ENCODE measurements around the gene CYP20A1.
"Not testable (repeated sequence)": the region's sequence is repeated elsewhere in the genome, so short reads cannot be mapped to it uniquely, and the experiment has no call there.

Gene CYP20A1

DNA sequence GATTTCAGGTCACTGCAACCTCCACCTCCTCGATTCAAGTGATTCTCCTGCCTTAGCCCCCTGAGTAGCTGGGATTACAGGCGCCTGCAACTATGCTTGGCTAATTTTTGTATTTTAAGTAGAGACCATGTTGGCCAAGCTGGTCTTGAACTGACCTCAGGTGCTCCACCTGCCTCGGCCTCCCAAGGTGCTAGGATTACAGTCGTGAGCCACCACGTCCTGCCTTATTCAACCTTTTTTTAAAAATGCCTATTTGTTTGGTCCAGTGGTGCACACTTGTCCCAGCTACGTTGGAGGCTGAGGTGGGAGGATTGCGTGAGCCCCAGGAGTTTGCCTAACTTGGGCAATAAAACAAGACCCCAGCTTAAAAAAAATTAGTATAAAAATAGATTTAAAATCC lies 43.3 kb downstream of the CYP20A1 start:
- DNase-seq = no peak

DNA sequence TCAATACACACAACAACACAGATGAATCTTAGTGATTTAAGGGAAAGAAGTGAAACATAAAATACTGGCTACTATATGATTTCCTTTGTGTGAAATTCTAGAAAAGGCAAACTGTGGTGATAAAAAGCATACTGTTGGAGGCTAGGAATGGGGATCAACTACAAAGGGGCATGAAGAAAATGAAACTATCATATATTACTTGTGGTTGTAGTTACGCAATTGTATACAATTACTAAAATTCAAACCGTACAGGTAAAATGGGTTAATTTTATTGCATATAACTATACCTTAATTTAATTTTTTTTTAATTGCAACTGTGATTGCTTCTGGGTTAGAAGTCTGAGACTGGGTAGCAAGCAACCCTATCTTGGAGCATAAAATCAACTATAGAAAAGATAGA lies 47.7 kb downstream of the CYP20A1 start:
- DNase-seq = no peak

GRCh38 chr2:203301667-203302066 lies 62.8 kb downstream of the CYP20A1 start:
- no peak for DNase-seq

DNA sequence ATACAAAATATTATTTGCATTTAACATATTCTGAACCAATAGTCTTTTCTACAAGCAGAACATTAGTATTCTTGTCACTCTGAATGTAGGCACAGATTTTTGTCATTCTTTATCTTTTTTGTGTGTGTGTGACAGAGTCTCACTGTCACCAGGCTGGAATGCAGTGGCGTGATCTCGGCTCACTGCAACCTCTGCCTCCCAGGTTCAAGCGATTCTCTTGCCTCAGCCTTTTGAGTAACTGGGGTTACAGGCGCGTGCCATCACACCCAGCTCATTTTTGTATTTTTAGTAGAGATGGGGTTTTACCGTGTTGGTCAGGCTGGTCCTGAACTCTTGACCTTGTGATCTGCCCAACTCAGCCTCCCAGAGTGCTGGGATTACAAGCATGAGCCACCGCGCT lies 63.8 kb downstream of the CYP20A1 start:
- not testable (repeated sequence) for DNase-seq

DNA sequence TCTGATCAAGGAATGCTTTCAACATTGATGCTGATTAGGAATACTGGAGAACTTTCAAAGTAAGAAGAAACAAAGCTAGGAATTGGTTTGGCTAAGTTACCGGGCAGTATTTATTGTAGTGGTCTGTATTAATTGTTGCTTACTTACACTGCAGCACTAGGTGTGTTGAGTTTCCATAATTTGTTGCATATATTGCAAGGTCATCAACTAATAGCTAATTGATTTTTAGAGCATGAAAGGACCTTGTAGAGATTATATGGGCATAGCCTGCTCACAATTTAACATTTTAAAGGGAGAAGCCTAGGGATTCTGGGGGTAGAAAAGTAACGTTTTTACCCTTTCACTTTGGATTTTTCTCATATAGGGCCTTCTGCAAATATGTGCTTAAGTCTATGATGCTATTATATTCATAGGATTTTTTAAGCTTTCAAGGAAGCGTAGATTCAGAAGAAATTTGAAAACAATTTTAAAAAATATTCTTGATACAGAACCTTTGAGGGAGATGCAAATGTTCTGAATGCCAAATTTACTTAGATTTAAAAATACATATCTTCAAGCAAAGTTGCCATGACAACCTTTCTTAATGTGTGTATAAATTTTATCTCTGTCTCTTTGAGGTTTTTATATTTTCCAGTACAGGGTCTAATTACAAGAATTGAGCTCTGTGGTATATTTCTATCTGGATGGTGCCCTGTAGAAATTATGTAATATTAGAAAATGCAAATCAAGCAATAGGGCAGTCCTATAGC lies 72.0 kb downstream of the CYP20A1 start:
- no peak for DNase-seq

- DNase-seq = no peak
Observed at GRCh38 chr2:203326356-203326755, 87.5 kb downstream of the CYP20A1 start.

DNA sequence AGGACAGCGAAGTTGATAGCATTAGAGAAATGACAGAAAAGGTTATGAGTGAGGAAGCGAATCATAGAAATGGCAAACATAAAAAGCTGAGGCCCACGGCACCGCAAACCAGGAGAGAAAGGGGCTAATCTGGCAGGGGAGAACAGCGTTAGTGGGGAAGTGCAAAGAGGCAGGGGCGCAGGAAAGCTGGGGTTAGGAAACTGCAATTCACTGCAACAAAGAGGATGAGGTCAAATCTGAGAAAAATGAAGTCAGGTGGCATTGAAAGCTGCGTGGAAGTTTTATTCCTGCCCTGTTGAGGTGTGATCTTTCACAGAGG lies 88.7 kb downstream of the CYP20A1 start:
- DNase-seq = no peak

GRCh38 chr2:203327901-203328759 lies 89.3 kb downstream of the CYP20A1 start, which contains the start of gene ABI2:
Gene ABI2, plus strand, starts transcription at chr2:203328394. Its CDS starts 121 bp downstream, at chr2:203328515.
- peak; percentile 50 for DNase-seq

- DNase-seq = no peak
Observed at GRCh38 chr2:203328760-203329540, 90.1 kb downstream of the CYP20A1 start.

GRCh38 chr2:203330434-203330833 lies 91.6 kb downstream of the CYP20A1 start:
- DNase-seq = no peak

DNA sequence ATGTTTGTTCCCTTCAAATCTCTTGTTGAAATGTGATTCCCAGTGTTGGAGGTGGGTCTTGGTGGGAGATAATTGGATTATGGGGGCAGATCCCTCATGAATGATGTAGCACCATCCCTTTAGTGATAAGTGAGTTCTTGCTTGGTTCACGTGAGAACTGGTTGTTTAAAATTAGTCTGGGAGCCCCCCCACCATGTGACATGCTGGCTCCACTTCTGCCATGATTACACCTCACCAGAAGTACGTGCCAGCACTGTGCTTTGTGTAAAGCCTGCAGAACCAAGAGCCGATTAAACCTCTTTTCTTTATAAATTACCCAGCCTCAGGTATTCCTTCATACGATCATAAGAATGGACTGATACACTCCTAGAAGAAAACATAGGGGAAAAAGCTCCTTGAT lies 99.5 kb downstream of the CYP20A1 start:
- no peak for DNase-seq

DNA sequence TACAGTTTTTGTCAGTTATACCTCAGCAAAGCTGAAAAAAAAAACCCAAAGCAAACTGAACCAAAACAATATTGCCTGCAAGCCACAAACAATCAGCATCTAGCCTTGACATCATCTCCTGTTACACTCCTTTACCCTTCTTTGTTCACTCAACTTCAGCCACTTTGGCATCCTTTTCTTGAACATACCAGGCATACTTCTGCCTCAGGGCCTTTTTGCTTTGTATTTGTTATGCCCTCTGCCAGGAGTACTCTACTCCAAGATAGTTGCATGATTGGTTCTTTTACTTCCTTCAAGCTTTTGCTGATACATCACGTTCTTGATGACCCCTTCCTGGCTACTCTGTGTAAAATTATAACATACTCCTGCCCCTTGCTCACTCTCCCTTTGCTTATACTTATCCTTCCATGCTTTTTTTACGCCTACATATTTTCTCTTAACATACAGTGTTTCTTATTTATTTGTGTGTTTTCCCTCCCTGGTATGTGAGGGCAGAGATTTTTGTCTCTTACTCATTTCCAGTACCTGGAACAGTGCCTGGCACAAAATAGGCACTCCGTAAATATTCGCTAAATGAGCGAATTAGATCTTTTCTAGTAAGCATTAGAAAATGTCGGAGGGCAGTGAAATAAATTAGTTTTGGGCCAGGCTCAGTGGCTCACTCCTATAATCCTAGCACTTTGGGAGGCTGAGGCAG lies 102.1 kb downstream of the CYP20A1 start:
- DNase-seq = no peak

DNA sequence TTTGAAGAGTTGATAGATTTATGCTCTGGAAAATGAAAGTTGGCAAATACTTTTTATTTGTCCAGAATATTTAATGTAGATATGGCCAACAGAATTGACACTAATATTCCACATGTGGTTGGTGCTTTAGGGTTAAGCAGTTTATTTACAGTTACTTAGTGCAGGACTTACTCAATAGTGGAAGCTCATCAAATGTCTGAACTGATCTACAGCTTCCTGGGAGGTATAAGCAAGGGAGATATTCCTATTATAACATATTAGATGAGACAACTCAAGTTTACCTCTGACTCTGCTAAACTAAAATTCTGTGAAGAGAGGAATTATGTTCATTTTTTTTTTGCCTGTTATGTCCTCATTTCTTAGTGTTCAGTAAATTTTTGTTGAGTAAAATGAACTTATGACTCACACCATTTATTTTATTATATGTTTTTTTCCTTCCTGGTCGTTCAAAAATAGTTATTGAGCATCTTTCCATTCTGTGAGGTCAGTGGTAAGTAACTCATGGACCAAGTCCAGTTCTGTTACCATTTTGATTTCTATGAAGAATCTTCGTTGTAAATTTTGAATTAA lies 103.0 kb downstream of the CYP20A1 start:
- no peak for DNase-seq

DNA sequence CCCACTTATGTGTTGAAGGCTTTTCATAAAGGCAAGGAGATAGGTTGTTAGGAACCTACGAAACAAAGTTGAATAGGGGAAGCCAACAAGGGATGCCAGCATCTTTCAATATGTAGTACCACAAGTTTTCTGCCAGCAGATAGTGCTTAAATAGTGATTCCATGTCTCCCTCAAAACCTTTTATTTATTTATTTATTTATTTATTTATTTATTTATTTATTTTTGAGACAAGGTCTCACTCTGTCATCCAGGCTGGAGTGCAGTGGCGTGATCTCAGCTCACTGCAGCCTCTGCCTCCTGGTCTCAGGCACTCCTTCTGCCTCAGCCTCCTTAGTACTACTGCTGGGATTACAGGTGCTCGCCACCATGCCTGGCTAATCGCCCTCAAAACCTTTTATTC lies 103.6 kb downstream of the CYP20A1 start:
- DNase-seq = not testable (repeated sequence)

GRCh38 chr2:203344667-203345066 lies 105.8 kb downstream of the CYP20A1 start:
- no peak for DNase-seq

DNA sequence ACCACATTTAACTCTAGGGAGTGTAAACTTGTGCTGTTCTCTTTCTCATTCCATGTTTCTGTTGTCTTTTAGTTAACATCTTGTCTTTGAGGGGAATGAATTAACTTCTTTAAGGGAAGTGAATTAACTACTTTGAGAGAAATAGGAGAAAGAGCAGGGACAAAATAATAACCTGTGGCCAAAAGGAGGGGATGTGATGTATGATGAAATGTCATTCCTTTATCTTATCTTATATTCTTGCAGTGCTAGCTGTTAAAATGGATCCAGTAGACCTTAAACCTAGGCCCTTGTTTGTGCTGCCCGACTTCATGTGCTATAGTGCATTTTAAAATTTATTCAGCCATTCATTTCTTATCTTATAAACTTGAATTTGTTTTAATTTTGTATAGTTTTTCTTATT lies 107.8 kb downstream of the CYP20A1 start:
- DNase-seq = no peak

DNA sequence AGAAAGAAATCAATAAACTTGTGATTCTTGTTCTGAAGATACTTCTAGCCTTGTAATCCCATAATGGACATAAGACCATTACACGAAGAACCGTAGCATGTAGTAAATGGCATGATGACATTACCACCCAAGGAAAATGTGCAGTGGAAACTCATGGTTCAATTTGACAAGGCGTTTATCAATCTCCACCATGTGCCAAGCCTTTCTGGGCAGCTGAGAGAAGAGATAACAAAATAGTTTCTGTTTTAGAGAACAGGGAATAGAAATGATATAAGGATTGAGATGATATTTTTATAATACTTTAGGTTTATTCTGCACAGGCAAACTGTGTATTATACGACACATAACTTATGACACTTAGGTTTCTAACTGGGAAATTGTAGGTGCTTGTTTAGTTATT lies 108.6 kb downstream of the CYP20A1 start:
- DNase-seq = no peak

DNA sequence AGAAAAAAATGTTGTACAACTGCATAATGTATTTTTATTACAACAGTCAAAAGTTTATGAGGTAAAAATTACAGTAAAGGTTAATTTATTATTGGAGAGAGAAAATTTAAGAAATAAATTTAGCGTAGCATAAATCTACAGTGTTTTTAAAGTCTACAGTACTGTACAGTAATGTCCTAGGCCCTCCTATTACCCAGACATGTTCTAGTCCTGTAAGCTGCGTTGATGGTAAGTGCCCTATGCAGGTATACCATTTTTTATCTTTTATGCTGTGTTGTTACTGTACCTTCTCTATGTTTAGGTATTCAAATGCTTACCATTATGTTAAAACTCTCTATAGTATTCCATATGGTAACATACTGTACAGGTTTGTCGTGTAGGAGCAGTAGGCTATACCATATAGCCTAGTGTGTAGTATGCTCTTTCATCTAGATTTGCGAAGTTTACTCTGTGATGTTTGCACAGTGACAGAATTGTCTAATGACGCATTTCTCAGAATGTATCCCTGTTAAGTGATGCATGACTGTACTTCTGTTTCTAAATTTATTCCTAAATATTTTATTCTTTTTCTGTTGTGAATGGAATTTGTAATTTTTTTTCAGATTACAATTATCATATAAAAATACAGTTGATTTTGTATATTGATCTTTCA lies 113.9 kb downstream of the CYP20A1 start:
- DNase-seq = no peak

DNA sequence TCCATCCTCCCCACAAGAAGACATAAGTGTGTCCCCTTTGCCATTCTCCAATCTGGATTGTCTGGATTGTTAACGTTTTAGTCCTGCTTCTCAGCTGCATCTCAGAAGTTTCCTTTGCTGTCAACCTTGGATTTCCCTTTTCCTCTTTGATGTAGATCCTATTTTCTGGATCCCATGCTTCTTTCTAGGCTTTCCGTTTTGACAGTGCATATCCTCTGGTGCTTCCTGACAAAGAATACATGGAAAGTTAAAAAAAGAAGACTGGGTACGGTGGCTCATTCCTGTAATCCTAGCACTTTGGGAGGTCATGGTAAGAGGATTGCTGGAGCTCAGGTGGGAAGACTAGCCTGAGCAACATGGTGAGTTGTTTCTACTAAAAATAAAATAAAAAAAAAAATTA lies 116.1 kb downstream of the CYP20A1 start:
- no peak for DNase-seq
